ENCODE measurements around the gene RANBP17. TPM values are rescaled to one million over a fixed set of nuclear protein-coding genes. Genes with fewer than 3 reads are reported as not detected.

RANBP17 gene
- total and polyA plus RNA-seq, 12 donors: 0.55 to 12.9 (median 5.9) TPM

DNA sequence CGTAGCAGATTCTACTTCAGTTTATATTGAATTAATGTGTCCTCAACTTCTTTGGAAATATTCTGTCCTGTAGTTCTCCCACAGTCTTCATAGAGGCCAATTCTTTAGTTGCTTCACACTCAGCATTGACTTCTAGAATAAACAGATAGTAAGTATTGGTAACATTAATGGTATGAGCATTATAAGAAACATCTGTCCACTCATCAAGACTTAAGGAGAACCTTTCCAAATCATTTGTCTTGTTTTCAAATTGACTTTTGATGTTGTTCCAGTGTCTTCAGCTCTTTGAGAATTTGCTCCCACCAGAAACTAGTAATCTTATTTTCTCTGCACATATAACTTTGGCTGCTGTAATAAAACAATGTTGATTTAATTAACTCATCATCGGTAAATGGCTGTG lies 18.3 kb downstream of the RANBP17 start:
- ATAC-seq (no peak), DNase-seq (no peak)
- intact Hi-C loops (cut with DNase I): no loop called here
- no peaks in the 10 kb centered on the region for H3K27me3 ChIP-seq
- H3K36me3 ChIP-seq: peaks cover 0 to 9% (median 0%) of the 10 kb centered on the region in 9 donors
- TF ChIP-seq, protein P1, sequence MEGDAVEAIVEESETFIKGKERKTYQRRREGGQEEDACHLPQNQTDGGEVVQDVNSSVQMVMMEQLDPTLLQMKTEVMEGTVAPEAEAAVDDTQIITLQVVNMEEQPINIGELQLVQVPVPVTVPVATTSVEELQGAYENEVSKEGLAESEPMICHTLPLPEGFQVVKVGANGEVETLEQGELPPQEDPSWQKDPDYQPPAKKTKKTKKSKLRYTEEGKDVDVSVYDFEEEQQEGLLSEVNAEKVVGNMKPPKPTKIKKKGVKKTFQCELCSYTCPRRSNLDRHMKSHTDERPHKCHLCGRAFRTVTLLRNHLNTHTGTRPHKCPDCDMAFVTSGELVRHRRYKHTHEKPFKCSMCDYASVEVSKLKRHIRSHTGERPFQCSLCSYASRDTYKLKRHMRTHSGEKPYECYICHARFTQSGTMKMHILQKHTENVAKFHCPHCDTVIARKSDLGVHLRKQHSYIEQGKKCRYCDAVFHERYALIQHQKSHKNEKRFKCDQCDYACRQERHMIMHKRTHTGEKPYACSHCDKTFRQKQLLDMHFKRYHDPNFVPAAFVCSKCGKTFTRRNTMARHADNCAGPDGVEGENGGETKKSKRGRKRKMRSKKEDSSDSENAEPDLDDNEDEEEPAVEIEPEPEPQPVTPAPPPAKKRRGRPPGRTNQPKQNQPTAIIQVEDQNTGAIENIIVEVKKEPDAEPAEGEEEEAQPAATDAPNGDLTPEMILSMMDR (IDR thresholded peaks at IDR 0.05): no peak
- H3K27ac ChIP-seq: no peak overlapping the region
- 94 to 95% methylated on average over 2 of the region's 2 CpGs for WGBS, 2 donors
- no peak overlapping the region for H3K4me3 ChIP-seq
- no peaks in the 10 kb centered on the region for H3K4me1 ChIP-seq
- peaks cover 0 to 7% (median 0%) of the 10 kb centered on the region in 11 donors for H3K9me3 ChIP-seq

DNA sequence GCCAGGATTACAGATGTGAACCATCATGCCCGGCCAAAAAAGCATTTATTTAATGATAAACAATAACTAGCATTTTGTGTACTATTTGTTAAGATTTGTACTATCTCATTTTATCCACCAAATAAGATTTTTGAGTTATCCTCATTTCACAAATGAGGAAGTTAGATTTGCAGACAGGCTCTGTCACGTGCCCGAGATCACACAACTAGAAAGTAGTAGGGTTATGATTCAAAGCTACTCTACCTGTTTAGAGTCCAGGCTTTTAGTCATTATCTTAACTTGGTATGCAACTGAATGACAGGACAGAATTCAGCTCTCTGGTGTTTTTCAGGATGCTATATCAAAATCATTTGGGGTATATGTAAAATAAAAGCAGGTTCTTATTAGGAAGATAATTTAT lies 20.5 kb downstream of the RANBP17 start:
- TF ChIP-seq, protein P1 (IDR thresholded peaks at IDR 0.05): no peak
- DNase-seq (no peak), ATAC-seq (no peak)
- peaks cover 0 to 9% (median 0%) of the 10 kb centered on the region in 9 donors for H3K36me3 ChIP-seq
- no peaks in the 10 kb centered on the region for H3K9me3 ChIP-seq
- H3K27me3 ChIP-seq: no peaks in the 10 kb centered on the region
- WGBS, 2 donors: 96% methylated on average over 3 of the region's 3 CpGs
- intact Hi-C loops (cut with DNase I): no loop called here
- H3K4me1 ChIP-seq: no peaks in the 10 kb centered on the region
- no peak overlapping the region for H3K27ac ChIP-seq
- H3K4me3 ChIP-seq: no peak overlapping the region

DNA sequence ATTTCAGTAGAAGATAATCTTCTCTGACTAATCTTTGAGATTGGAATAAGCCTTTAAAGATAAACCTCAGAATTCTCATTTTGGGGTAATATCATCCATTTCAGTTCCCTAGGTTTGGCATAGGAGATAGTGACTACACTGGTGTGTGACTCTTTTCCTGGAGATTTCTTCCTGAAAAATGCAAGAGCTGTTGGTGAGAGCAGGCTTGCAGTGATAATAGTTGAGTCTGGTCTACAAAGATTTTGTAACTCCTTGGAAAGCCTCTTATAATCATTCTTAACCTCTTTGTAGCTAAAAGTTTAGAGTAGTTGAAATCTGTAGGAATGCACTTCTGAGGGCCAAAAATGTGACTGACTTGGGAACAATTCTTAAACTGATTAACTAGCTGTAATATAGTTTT lies 23.4 kb downstream of the RANBP17 start:
- peaks cover 0 to 9% (median 0%) of the 10 kb centered on the region in 9 donors for H3K36me3 ChIP-seq
- H3K27ac ChIP-seq: no peak overlapping the region
- H3K4me3 ChIP-seq: no peak overlapping the region
- no peaks in the 10 kb centered on the region for H3K9me3 ChIP-seq
- H3K27me3 ChIP-seq: no peaks in the 10 kb centered on the region
- H3K4me1 ChIP-seq: no peaks in the 10 kb centered on the region
- ATAC-seq (no peak), DNase-seq (no peak)
- TF ChIP-seq, protein P1 (IDR thresholded peaks at IDR 0.05): no peak
- intact Hi-C loops (cut with DNase I): no loop called here

DNA sequence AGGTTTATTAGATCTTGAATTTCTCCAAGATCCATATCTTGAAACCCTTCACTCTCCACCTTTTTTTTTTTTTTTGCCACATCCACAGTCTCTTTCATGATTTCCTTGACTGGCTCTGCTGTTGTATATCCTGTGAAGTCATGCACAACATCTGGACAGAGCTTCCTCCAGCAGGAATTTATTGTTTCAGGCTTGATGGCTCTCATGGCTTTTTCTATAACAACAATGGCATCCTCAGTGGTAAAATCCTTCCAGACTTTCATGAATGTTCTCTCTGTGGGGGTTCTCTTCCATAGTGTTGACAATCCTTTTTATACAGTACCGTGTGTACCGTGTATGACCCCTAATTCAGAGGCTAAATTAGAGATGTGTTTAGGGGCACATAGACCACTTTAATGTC lies 24.0 kb downstream of the RANBP17 start:
- intact Hi-C loops (cut with DNase I): no loop called here

More for the DNA sequence above, 24.0 kb downstream of the RANBP17 start:
- H3K4me1 ChIP-seq: no peaks in the 10 kb centered on the region
- H3K4me3 ChIP-seq: no peak overlapping the region
- DNase-seq: no peak
- no peak for ATAC-seq
- H3K27ac ChIP-seq: no peak overlapping the region
- H3K27me3 ChIP-seq: no peaks in the 10 kb centered on the region
- TF ChIP-seq, protein P1 (IDR thresholded peaks at IDR 0.05): no peak
- H3K9me3 ChIP-seq: no peaks in the 10 kb centered on the region
- H3K36me3 ChIP-seq: peaks cover 0 to 9% (median 0%) of the 10 kb centered on the region in 9 donors
- WGBS, 2 donors: 73 to 74% methylated on average over 2 of the region's 2 CpGs
